IMR-90 (cell line): ENCODE measurements around the gene ITLN2. TPM values are rescaled to one million over a fixed set of nuclear protein-coding genes. Genes with fewer than 3 reads are reported as not detected.

Experiments used
- ATAC-seq: fragments of 200-7000 bp; cut with Tn5 transposase; 2 replicates; pipeline ENCODE4 v1.9.1; 2020; ENCODE audit warnings: low read depth, mild to moderate bottlenecking, moderate library complexity
- BruUV-seq: library from RNA; stranded (reverse); fragments of 400-500 nt; replicated peaks from 2 replicates; lab custom pipeline; 2021; lab: Mats Ljungman, UMichigan
- CTCF ChIA-PET: fragments of 300-600 bp; formaldehyde crosslinking; extraction: SDS; loops from one replicate; lab custom pipeline; 2021; ENCODE audit warnings: antibody characterized with exemption; lab: Yijun Ruan, JAX
- POLR2A ChIA-PET: fragments of 300-600 bp; sonication (Branson Sonifier 250); formaldehyde crosslinking; loops from one replicate; lab custom pipeline; 2022; ENCODE audit warnings: antibody characterized with exemption; ENCODE audit not compliant: unreplicated experiment; lab: Charles Lee
- DNase-seq: peaks from one replicate; pipeline ENCODE4 v3.0.0; 2013
- H2AFZ ChIP-seq: replicated peaks from 2 replicates; pipeline ENCODE3; 2013; ENCODE audit warnings: low read length, mild to moderate bottlenecking; ENCODE audit not compliant: poor library complexity
- H2AK5ac ChIP-seq: 2 replicates; pipeline ENCODE4 v1.6.1; 2013; ENCODE audit warnings: low read depth, low read length, inconsistent platforms
- H2AK9ac ChIP-seq: replicated peaks from 2 replicates; pipeline ENCODE3; 2013; ENCODE audit warnings: mild to moderate bottlenecking, low read depth, low read length, moderate library complexity; ENCODE audit not compliant: poor library complexity
- H2BK120ac ChIP-seq: 2 replicates; pipeline ENCODE4 v1.6.1; 2013; ENCODE audit warnings: low read depth, low read length, inconsistent platforms
- H2BK15ac ChIP-seq: 3 replicates; pipeline ENCODE4 v1.6.1; 2013; ENCODE audit warnings: low read depth, low read length, inconsistent platforms
- H2BK20ac ChIP-seq: 2 replicates; pipeline ENCODE4 v1.6.1; 2013; ENCODE audit warnings: low read depth, mild to moderate bottlenecking, inconsistent platforms, low read length, moderate library complexity
- H2BK5ac ChIP-seq: 2 replicates; pipeline ENCODE4 v1.6.1; 2013; ENCODE audit warnings: mild to moderate bottlenecking, low read depth, low read length, inconsistent platforms; ENCODE audit not compliant: poor library complexity, severe bottlenecking
- H3K14ac ChIP-seq: replicated peaks from 2 replicates; pipeline ENCODE4 v1.6.1; 2013; ENCODE audit warnings: low read depth, low read length, inconsistent platforms
- H3K18ac ChIP-seq: 2 replicates; pipeline ENCODE4 v1.6.1; 2013; ENCODE audit warnings: low read depth, low read length, control low read depth
- H3K23ac ChIP-seq: 2 replicates; pipeline ENCODE4 v1.6.1; 2013; ENCODE audit warnings: low read depth, low read length, inconsistent platforms
- H3K27ac ChIP-seq: 2 replicates; pipeline ENCODE4 v1.5.1; 2013; ENCODE audit warnings: mild to moderate bottlenecking, control low read depth, low read length; ENCODE audit not compliant: insufficient read depth
- H3K27me3 ChIP-seq: 2 replicates; pipeline ENCODE4 v1.6.1; 2013; ENCODE audit warnings: low read length; ENCODE audit not compliant: control insufficient read depth, insufficient read depth
- H3K36me3 ChIP-seq: 2 replicates; pipeline ENCODE4 v1.6.1; 2013; ENCODE audit warnings: low read length, mixed read lengths; ENCODE audit not compliant: control insufficient read depth, insufficient read depth
- H3K4ac ChIP-seq: 2 replicates; pipeline ENCODE4 v1.6.1; 2013; ENCODE audit warnings: low read depth, low read length, inconsistent platforms
- H3K4me1 ChIP-seq: 2 replicates; pipeline ENCODE4 v1.6.1; 2013; ENCODE audit warnings: low read length, mixed read lengths; ENCODE audit not compliant: control insufficient read depth, insufficient read depth
- H3K4me2 ChIP-seq: 2 replicates; pipeline ENCODE4 v1.6.1; 2013; ENCODE audit warnings: low read depth, mild to moderate bottlenecking, control low read depth, low read length, moderate library complexity
- H3K4me3 ChIP-seq: 2 replicates; pipeline ENCODE4 v1.5.1; 2013; ENCODE audit warnings: low read depth, mild to moderate bottlenecking, control low read depth, low read length, moderate library complexity; ENCODE audit not compliant: insufficient read depth
- H3K56ac ChIP-seq: 2 replicates; pipeline ENCODE4 v1.6.1; 2013; ENCODE audit warnings: low read length, inconsistent platforms; ENCODE audit not compliant: insufficient read depth; ENCODE audit errors: extremely low read depth
- H3K79me1 ChIP-seq, 2 experiments: 2 replicates each; pipeline ENCODE4 v1.6.1; 2013; ENCODE audit warnings: low read length in 2 of 2, inconsistent platforms in 1 of 2, low read depth in 1 of 2
- H3K9ac ChIP-seq: 2 replicates; pipeline ENCODE4 v1.6.1; 2013; ENCODE audit warnings: low read depth, low read length, control low read depth
- H3K9me1 ChIP-seq: 2 replicates; pipeline ENCODE4 v1.6.1; 2013; ENCODE audit warnings: low read length, inconsistent platforms; ENCODE audit not compliant: insufficient read depth
- H3K9me3 ChIP-seq: 2 replicates; pipeline ENCODE4 v1.6.1; 2013; ENCODE audit warnings: low read length; ENCODE audit not compliant: control insufficient read depth, insufficient read depth
- H4K20me1 ChIP-seq: 2 replicates; pipeline ENCODE4 v1.6.1; 2013; ENCODE audit warnings: low read length, inconsistent platforms; ENCODE audit not compliant: insufficient read depth
- H4K5ac ChIP-seq: 2 replicates; pipeline ENCODE4 v1.6.1; 2013; ENCODE audit warnings: mild to moderate bottlenecking, low read depth, low read length, control low read depth
- H4K8ac ChIP-seq, 2 experiments: 2 replicates each; pipeline ENCODE4 v1.6.1; 2013; ENCODE audit warnings: low read depth in 2 of 2, low read length in 2 of 2, control low read depth in 1 of 2, inconsistent platforms in 1 of 2
- H4K91ac ChIP-seq: 2 replicates; pipeline ENCODE4 v1.6.1; 2013; ENCODE audit warnings: low read depth, low read length, inconsistent platforms; ENCODE audit not compliant: insufficient read depth
- FOS ChIP-seq: fragments of 150-350 bp; IDR thresholded peaks from 2 replicates; pipeline ENCODE4 v1.6.1; 2016; ENCODE audit warnings: low read depth, low read length
- MAFK ChIP-seq: IDR thresholded peaks from 2 replicates; pipeline ENCODE4 v1.6.1; 2012; ENCODE audit warnings: low read depth, low read length, improper control_type of control experiment
- MAZ ChIP-seq: IDR thresholded peaks from 2 replicates; pipeline ENCODE4 v1.6.1; 2012; ENCODE audit warnings: low read depth, mild to moderate bottlenecking, low read length, improper control_type of control experiment, moderate library complexity, borderline replicate concordance
- MXI1 ChIP-seq: IDR thresholded peaks from 2 replicates; pipeline ENCODE4 v1.6.1; 2012; ENCODE audit warnings: low read depth, mild to moderate bottlenecking, low read length, moderate library complexity, borderline replicate concordance
- SMC3 ChIP-seq: fragments of 150-350 bp; IDR thresholded peaks from 2 replicates; pipeline ENCODE4 v1.6.1; 2016; ENCODE audit warnings: low read depth, mild to moderate bottlenecking, antibody characterized with exemption, low read length, moderate library complexity
- WGBS, 2 experiments: methylation state at CpG; one replicate each; pipeline versions ENCODE4 v1.1.5 to v1.1.7; 2013; ENCODE audit warnings: missing lambda C conversion rate in 2 of 2; ENCODE audit not compliant: insufficient read length in 1 of 2; ENCODE audit errors: extremely low coverage in 2 of 2; 5-methylcytosine and 5-hydroxymethylcytosine counted together
- dilution Hi-C: fragments of 300-500 bp; cut with HindIII; formaldehyde crosslinking; loops from one replicate; pipeline ENCODE4 v1.14.3; 2018; ENCODE audit warnings: low sequenced_read_pairs; ENCODE audit not compliant: unreplicated experiment
- in situ Hi-C: fragments of 300-500 bp; cut with MboI; formaldehyde crosslinking; loops from 3 replicates; pipeline ENCODE4 v1.14.3; 2019; ENCODE audit warnings: low sequenced_read_pairs, inconsistent platforms, mixed read lengths
- intact Hi-C: fragments of 100-400 bp; cut with micrococcal nuclease; formaldehyde crosslinking; loops from 2 replicates; pipeline ENCODE4 v1.10.0; 2022
- polyA plus RNA-seq, 3 experiments: library from polyadenylated mRNA; depleted of rRNA; stranded (reverse); fragments of >200 nt; gene quantifications; 2 replicates each; pipeline ENCODE4 v1.2.3, GENCODE V29; 2012; ENCODE audit warnings: low replicate concordance in 1 of 3
- total RNA-seq: library from RNA; depleted of rRNA; stranded (reverse); fragments of >200 nt; gene quantifications from 2 replicates; pipeline ENCODE4 v1.2.3, GENCODE V29; 2012
- TF ChIP-seq, protein P1 (sequence below): fragments of 150-350 bp; IDR thresholded peaks from 2 replicates; pipeline ENCODE4 v1.6.1; 2017; ENCODE audit warnings: mild to moderate bottlenecking, antibody characterized with exemption, low read length, low read depth

ITLN2 gene
- total and polyA plus RNA-seq, 2 of the 4 experiments (the other 2 are of a cell fraction) = not detected

- no peak overlapping the region for H3K23ac ChIP-seq
- TF ChIP-seq FOS (no peak), MAFK (no peak), MAZ (no peak), SMC3 (no peak), MXI1 (no peak)
- TF ChIP-seq, protein P1, sequence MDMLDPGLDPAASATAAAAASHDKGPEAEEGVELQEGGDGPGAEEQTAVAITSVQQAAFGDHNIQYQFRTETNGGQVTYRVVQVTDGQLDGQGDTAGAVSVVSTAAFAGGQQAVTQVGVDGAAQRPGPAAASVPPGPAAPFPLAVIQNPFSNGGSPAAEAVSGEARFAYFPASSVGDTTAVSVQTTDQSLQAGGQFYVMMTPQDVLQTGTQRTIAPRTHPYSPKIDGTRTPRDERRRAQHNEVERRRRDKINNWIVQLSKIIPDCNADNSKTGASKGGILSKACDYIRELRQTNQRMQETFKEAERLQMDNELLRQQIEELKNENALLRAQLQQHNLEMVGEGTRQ = no peak
- POLR2A ChIA-PET = no interaction called here
- BruUV-seq = no TSS peak
- in situ Hi-C loops = no loop called here
- no peak for ATAC-seq
- dilution Hi-C loops = no loop called here
- no peak overlapping the region for H2BK15ac ChIP-seq
- H3K18ac ChIP-seq = no peak overlapping the region
- DNase-seq = no peak
- no peak overlapping the region for H2AK5ac ChIP-seq
- H3K56ac ChIP-seq = no peak overlapping the region
- no peak overlapping the region for H2BK5ac ChIP-seq
- no peak overlapping the region for H3K14ac ChIP-seq
- H3K4me3 ChIP-seq = no peak overlapping the region
- no peak overlapping the region for H4K91ac ChIP-seq
- H3K9ac ChIP-seq = no peak overlapping the region
- no peak overlapping the region for H3K4ac ChIP-seq
- no peak overlapping the region for H3K27ac ChIP-seq
- no peak overlapping the region for H2BK120ac ChIP-seq
- no peak overlapping the region for H2BK20ac ChIP-seq
- no peaks in the 10 kb centered on the region for H3K27me3 ChIP-seq
- H3K79me1 ChIP-seq = no peaks in the 10 kb centered on the region
- intact Hi-C loops = no loop called here
- H4K8ac ChIP-seq = no peak overlapping the region
- no peaks in the 10 kb centered on the region for H3K9me1 ChIP-seq
- no CpG with 5 or more reads among the region's 4 CpGs for WGBS, 2 experiments
- no peaks in the 10 kb centered on the region for H3K36me3 ChIP-seq
- no peaks in the 10 kb centered on the region for H3K9me3 ChIP-seq
- H3K4me1 ChIP-seq = no peaks in the 10 kb centered on the region
- H3K4me2 ChIP-seq = no peak overlapping the region
- H2AFZ ChIP-seq = no peak overlapping the region
- H2AK9ac ChIP-seq = no peak overlapping the region
- CTCF ChIA-PET = no interaction called here
- no peak overlapping the region for H4K5ac ChIP-seq
- H4K20me1 ChIP-seq = no peaks in the 10 kb centered on the region
Observed at GRCh38 chr1:160963521-160963920, 8.9 kb upstream of the ITLN2 start.
